HEK293 (cell line): ENCODE data around the gene TNS3.

ENCODE experiments used
- ATF2 ChIP-seq: fragments of 450-650 bp; formaldehyde crosslinking; IDR thresholded peaks from 2 replicates; pipeline ENCODE4 v1.5.1; 2016; ENCODE audit warnings: missing biosample characterization, missing genetic modification characterization, low read depth
- PATZ1 ChIP-seq: fragments of 450-650 bp; formaldehyde crosslinking; IDR thresholded peaks from 2 replicates; pipeline ENCODE4 v1.5.1; 2016; ENCODE audit warnings: missing biosample characterization, missing genetic modification characterization
- SP2 ChIP-seq: fragments of 450-650 bp; formaldehyde crosslinking; IDR thresholded peaks from 2 replicates; pipeline ENCODE4 v1.5.1; 2016; ENCODE audit warnings: missing biosample characterization, missing genetic modification characterization
- ZBTB11 ChIP-seq: fragments of 450-650 bp; formaldehyde crosslinking; conservative IDR thresholded peaks from 2 replicates; pipeline ENCODE4 v1.5.1; 2016; ENCODE audit warnings: low read depth, missing biosample characterization, missing genetic modification characterization
- ZBTB44 ChIP-seq: fragments of 450-650 bp; IDR thresholded peaks from 2 replicates; pipeline ENCODE4 v1.5.1; 2018; ENCODE audit warnings: missing biosample characterization, mild to moderate bottlenecking, missing genetic modification characterization
- ZBTB8A ChIP-seq: fragments of 450-650 bp; formaldehyde crosslinking; IDR thresholded peaks from 2 replicates; pipeline ENCODE4 v1.5.1; 2016; ENCODE audit warnings: missing biosample characterization, missing genetic modification characterization
- ZNF133 ChIP-seq: fragments of 450-650 bp; formaldehyde crosslinking; IDR thresholded peaks from 2 replicates; pipeline ENCODE4 v1.5.1; 2016; ENCODE audit warnings: missing biosample characterization, missing genetic modification characterization
- ZNF174 ChIP-seq: fragments of 450-650 bp; formaldehyde crosslinking; IDR thresholded peaks from 2 replicates; pipeline ENCODE4 v1.5.0; 2017; ENCODE audit warnings: missing biosample characterization, mild to moderate bottlenecking, missing genetic modification characterization
- ZNF266 ChIP-seq: fragments of 450-650 bp; formaldehyde crosslinking; IDR thresholded peaks from 2 replicates; pipeline ENCODE4 v1.5.1; 2016; ENCODE audit warnings: missing biosample characterization, missing genetic modification characterization, low read depth
- ZNF473 ChIP-seq: fragments of 450-650 bp; formaldehyde crosslinking; IDR thresholded peaks from 2 replicates; pipeline ENCODE4 v1.5.1; 2017; ENCODE audit warnings: missing biosample characterization, missing genetic modification characterization
- ZNF843 ChIP-seq: fragments of 450-650 bp; formaldehyde crosslinking; IDR thresholded peaks from 2 replicates; pipeline ENCODE4 v1.5.1; 2016; ENCODE audit warnings: missing biosample characterization, missing genetic modification characterization
- ZSCAN5A ChIP-seq: fragments of 450-650 bp; formaldehyde crosslinking; IDR thresholded peaks from 2 replicates; pipeline ENCODE4 v1.5.1; 2016; ENCODE audit warnings: missing biosample characterization, missing genetic modification characterization

GRCh38 chr7:47285860-47286491 is 295.9 kb downstream of the TNS3 start:
- TF ChIP-seq ZBTB8A (tag by site-specific recombination) (no peak), ZNF266 (no peak), ZNF133 (tag by site-specific recombination) (no peak), ZBTB11 (tag by site-specific recombination) (no peak), ZNF843 (tag by site-specific recombination) (no peak), PATZ1 (no peak), SP2 (no peak), ZBTB44 (tag by site-specific recombination) (no peak), ZNF174 (tag by site-specific recombination) (no peak), ATF2 (tag by site-specific recombination) (no peak), ZNF473 (tag by site-specific recombination) (no peak), ZSCAN5A (tag by site-specific recombination) (no peak)
